ENCODE data around the gene KMT2C. TPM values are rescaled to one million over a fixed set of nuclear protein-coding genes. Genes with fewer than 3 reads are reported as not detected.
A peak's percentile ranks its signal among the peaks of the same experiment; 100 is the strongest.
"Not testable (repeated sequence)": the region's sequence is repeated elsewhere in the genome, so short reads cannot be mapped to it uniquely, and the experiment has no call there.

KMT2C gene
- total RNA-seq, result 10 to 100 TPM; 34.2 to 38.2 TPM

DNA sequence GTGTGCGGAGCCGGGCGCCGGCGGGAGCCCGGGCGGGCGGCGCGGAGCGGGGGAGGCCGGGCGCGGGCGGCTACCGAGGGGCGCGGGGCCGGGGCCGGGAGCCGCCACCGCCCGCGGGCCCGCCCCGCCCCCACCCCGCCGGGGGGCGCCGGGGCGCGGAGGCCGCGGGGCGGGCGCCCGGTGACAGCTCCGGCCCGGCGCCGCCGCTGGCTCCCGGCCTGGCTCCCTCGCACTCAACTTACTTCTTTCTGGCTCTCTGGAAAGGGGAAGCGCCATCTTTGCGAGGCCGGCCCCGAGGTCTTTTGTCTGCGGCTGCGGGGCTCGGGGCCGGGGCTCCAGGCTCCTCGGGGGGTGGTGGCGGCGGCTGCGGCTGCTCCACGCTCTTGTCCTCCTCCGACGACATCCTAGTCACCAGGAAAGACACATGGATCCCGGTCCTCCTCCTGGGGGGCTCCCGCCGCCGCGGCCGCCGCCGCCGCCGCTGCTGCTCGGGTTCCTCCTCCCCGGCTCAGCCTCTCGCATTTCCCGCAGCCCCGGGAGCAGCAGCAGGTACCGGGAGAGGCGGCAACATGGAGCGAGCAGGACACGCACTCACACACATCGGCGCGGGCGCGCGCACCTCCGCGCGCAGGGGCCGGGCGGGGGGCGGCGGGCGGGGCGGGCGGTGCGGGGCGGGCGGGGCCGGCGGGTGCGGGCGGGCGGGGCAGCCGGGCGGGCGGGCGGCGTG lies at the start of gene KMT2C:
Gene KMT2C, minus strand, starts transcription at position 620 of the 727 bp plus-strand sequence. Its CDS starts 217 bp downstream, at position 403.
- peak within 1 kb of the TSS; percentile 89 for H3K27ac Mint-ChIP-seq
- H3K9me3 Mint-ChIP-seq, result no peaks in the 10 kb centered on the region
- DNase-seq, result peak; percentile 53
- H3K4me1 Mint-ChIP-seq, result peaks cover 34% of the 10 kb centered on the region
- H3K36me3 Mint-ChIP-seq, result peaks cover 4% of the 10 kb centered on the region
- H3K27me3 Mint-ChIP-seq, result no peaks in the 10 kb centered on the region
- H3K4me3 Mint-ChIP-seq, result peak within 1 kb of the TSS; percentile 91

DNA sequence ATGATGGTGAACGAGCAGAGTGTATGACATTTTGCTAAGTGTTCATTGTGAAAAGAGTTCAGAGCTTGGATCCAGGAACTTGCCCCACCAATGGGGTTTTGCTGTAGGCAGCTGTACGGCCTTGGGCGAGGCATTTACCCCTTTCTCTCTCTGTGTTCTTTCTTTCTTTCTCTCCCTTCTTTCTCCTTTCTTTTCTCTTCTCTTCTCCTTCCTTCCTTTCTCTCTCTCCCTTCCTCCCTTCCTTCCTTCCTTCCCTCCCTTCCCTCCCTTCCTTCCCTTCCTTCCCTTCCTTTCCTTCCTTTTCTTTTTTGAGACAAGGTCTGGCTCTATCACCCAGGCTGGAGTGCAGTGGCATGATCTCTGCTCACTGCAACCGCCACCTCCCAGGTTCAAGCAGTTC lies 45.3 kb upstream of the KMT2C start:
- no peaks in the 10 kb centered on the region for H3K4me1 Mint-ChIP-seq
- no peaks in the 10 kb centered on the region for H3K36me3 Mint-ChIP-seq
- H3K27ac Mint-ChIP-seq, result no peak overlapping the region
- DNase-seq, result no peak
- no peak overlapping the region for H3K4me3 Mint-ChIP-seq
- no peaks in the 10 kb centered on the region for H3K27me3 Mint-ChIP-seq
- no peaks in the 10 kb centered on the region for H3K9me3 Mint-ChIP-seq

DNA sequence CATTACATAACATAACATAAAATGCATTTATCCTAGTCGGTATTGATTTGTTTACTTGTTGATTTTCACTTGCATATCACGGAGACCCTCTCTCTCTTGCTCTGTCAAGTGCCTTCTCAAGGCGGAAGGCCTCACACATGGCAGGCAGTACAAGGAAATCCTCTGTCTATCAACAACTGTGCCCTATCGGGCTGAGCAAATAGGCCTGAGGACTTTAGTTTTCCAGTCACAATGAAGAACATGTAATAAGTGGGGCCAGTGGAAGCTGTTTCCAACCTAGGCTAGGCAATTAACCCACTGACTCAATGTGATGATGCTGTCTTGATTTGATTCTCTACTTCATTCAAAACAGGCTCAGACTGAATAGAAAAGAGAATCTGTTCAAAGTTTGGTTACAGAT lies 44.9 kb upstream of the KMT2C start:
- Mint-ChIP-seq H3K9me3 (no peaks in the 10 kb centered on the region), H3K27ac (no peak overlapping the region), H3K36me3 (no peaks in the 10 kb centered on the region), H3K4me3 (no peak overlapping the region), H3K4me1 (no peaks in the 10 kb centered on the region), H3K27me3 (no peaks in the 10 kb centered on the region)
- no peak for DNase-seq

DNA sequence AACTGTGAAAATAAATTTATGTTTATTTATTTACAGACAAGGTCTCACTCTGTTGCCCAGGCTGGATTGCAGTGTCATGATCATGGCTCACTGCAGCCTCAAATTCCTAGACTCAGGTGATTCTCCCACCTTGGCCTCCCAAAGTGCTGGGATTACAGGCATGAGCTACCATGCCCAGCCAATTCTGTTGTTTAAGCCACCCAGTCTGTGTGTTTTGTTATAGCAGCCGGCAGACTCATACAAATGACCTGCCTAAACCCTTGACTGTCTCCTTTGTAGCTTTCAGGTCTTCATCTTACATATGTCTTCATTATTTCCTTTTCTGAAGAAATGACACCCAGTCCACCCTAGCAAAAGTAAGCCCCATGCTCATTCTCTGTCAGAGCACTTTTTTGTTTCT lies 43.8 kb upstream of the KMT2C start:
- no peak overlapping the region for H3K27ac Mint-ChIP-seq
- H3K4me3 Mint-ChIP-seq, result no peak overlapping the region
- no peaks in the 10 kb centered on the region for H3K9me3 Mint-ChIP-seq
- H3K36me3 Mint-ChIP-seq, result no peaks in the 10 kb centered on the region
- DNase-seq, result no peak
- no peaks in the 10 kb centered on the region for H3K4me1 Mint-ChIP-seq
- H3K27me3 Mint-ChIP-seq, result no peaks in the 10 kb centered on the region

- H3K27ac Mint-ChIP-seq, result no peak overlapping the region
- H3K9me3 Mint-ChIP-seq, result no peaks in the 10 kb centered on the region
- H3K27me3 Mint-ChIP-seq, result no peaks in the 10 kb centered on the region
- no peaks in the 10 kb centered on the region for H3K4me1 Mint-ChIP-seq
- H3K4me3 Mint-ChIP-seq, result no peak overlapping the region
- no peak for DNase-seq
- H3K36me3 Mint-ChIP-seq, result no peaks in the 10 kb centered on the region
Observed at GRCh38 chr7:152478140-152478539, 42.3 kb upstream of the KMT2C start.

GRCh38 chr7:152477079-152477478 lies 41.3 kb upstream of the KMT2C start:
- no peaks in the 10 kb centered on the region for H3K27me3 Mint-ChIP-seq
- no peaks in the 10 kb centered on the region for H3K36me3 Mint-ChIP-seq
- H3K4me3 Mint-ChIP-seq, result no peak overlapping the region
- no peaks in the 10 kb centered on the region for H3K4me1 Mint-ChIP-seq
- no peak overlapping the region for H3K27ac Mint-ChIP-seq
- no peak for DNase-seq
- no peaks in the 10 kb centered on the region for H3K9me3 Mint-ChIP-seq

- H3K36me3 Mint-ChIP-seq, result no peaks in the 10 kb centered on the region
- no peak for DNase-seq
- H3K4me3 Mint-ChIP-seq, result no peak overlapping the region
- H3K4me1 Mint-ChIP-seq, result no peaks in the 10 kb centered on the region
- no peaks in the 10 kb centered on the region for H3K27me3 Mint-ChIP-seq
- no peak overlapping the region for H3K27ac Mint-ChIP-seq
- peaks cover under 1% of the 10 kb centered on the region for H3K9me3 Mint-ChIP-seq
Observed at GRCh38 chr7:152476551-152476950, 40.7 kb upstream of the KMT2C start.

GRCh38 chr7:152471023-152471620 lies 35.3 kb upstream of the KMT2C start:
- not testable (repeated sequence) for DNase-seq, H3K36me3 Mint-ChIP-seq
- H3K9me3 Mint-ChIP-seq, result peaks cover 10% of the 10 kb centered on the region

GRCh38 chr7:152470251-152471022 lies 34.6 kb upstream of the KMT2C start:
- H3K27me3 Mint-ChIP-seq, H3K36me3 Mint-ChIP-seq, H3K4me1 Mint-ChIP-seq, H3K27ac Mint-ChIP-seq, H3K4me3 Mint-ChIP-seq, DNase-seq: not testable (repeated sequence)
- H3K9me3 Mint-ChIP-seq, result peaks cover 10% of the 10 kb centered on the region

More at GRCh38 chr7:152471023-152471620, 35.3 kb upstream of the KMT2C start:
- H3K27ac Mint-ChIP-seq, H3K27me3 Mint-ChIP-seq, H3K4me1 Mint-ChIP-seq, H3K4me3 Mint-ChIP-seq: not testable (repeated sequence)

GRCh38 chr7:152469576-152469975 lies 33.8 kb upstream of the KMT2C start:
- H3K27me3 Mint-ChIP-seq, H3K4me3 Mint-ChIP-seq, DNase-seq, H3K4me1 Mint-ChIP-seq, H3K36me3 Mint-ChIP-seq, H3K27ac Mint-ChIP-seq: not testable (repeated sequence)
- peaks cover 10% of the 10 kb centered on the region for H3K9me3 Mint-ChIP-seq

- no peak overlapping the region for H3K4me3 Mint-ChIP-seq
- no peak for DNase-seq
- H3K27ac Mint-ChIP-seq, result no peak overlapping the region
- peaks cover 10% of the 10 kb centered on the region for H3K9me3 Mint-ChIP-seq
- H3K4me1 Mint-ChIP-seq, result peaks cover 8% of the 10 kb centered on the region
- H3K36me3 Mint-ChIP-seq, result peaks cover 2% of the 10 kb centered on the region
- H3K27me3 Mint-ChIP-seq, result no peaks in the 10 kb centered on the region
Observed at GRCh38 chr7:152467225-152467624, 31.4 kb upstream of the KMT2C start.

- peaks cover 8% of the 10 kb centered on the region for H3K4me1 Mint-ChIP-seq
- peak overlapping the region; percentile 88 for H3K4me3 Mint-ChIP-seq
- H3K27ac Mint-ChIP-seq, result peak overlapping the region; percentile 88
- H3K27me3 Mint-ChIP-seq, result no peaks in the 10 kb centered on the region
- peaks cover under 1% of the 10 kb centered on the region for H3K9me3 Mint-ChIP-seq
- DNase-seq, result no peak
- peaks cover 2% of the 10 kb centered on the region for H3K36me3 Mint-ChIP-seq
Observed at GRCh38 chr7:152465119-152465387, 29.2 kb upstream of the KMT2C start.

DNA sequence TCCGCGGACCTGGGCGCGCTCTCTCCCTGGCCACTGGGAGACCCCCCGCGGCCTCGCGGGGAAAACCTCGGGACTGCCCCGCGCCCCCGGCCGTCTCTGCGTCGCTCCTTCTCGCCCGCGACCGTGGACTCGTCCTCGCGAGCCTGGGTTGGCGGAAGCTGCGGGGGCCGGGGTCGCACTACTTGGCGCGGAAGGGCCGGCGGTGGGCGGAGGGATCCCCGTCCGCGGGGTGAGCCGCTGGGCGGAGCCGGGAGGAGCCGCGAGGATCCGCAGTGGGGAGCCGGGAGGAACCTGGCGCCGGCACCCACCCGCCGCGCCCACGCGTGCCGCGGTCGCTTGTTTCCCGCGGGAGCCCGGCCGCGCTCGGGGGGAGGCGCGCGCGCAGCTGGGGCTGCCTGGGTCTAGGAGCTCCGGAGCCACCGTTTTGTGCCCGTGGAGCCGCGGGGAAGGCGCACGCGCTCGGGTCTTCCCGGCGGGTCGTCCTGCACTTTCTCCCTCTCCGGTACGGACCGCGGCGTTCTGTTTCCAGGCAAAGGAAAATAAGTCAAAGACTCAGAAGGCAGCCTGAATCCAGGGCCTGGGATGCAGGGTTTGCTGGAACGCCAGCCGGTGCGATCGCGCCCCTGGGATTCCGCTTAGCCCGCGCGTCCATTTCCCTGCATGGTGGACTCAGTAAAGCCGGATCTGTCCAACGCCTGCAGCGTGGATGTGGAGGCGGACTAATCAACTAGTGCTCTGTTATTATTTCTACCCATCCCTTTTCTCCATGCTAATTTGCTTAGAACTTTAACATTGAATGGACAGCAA lies 28.7 kb upstream of the KMT2C start:
- H3K4me3 Mint-ChIP-seq, result peak overlapping the region; percentile 88
- peaks cover 2% of the 10 kb centered on the region for H3K36me3 Mint-ChIP-seq
- DNase-seq, result peak; percentile 84
- H3K27ac Mint-ChIP-seq, result peak overlapping the region; percentile 88
- peaks cover 8% of the 10 kb centered on the region for H3K4me1 Mint-ChIP-seq
- no peaks in the 10 kb centered on the region for H3K9me3 Mint-ChIP-seq
- no peaks in the 10 kb centered on the region for H3K27me3 Mint-ChIP-seq

DNA sequence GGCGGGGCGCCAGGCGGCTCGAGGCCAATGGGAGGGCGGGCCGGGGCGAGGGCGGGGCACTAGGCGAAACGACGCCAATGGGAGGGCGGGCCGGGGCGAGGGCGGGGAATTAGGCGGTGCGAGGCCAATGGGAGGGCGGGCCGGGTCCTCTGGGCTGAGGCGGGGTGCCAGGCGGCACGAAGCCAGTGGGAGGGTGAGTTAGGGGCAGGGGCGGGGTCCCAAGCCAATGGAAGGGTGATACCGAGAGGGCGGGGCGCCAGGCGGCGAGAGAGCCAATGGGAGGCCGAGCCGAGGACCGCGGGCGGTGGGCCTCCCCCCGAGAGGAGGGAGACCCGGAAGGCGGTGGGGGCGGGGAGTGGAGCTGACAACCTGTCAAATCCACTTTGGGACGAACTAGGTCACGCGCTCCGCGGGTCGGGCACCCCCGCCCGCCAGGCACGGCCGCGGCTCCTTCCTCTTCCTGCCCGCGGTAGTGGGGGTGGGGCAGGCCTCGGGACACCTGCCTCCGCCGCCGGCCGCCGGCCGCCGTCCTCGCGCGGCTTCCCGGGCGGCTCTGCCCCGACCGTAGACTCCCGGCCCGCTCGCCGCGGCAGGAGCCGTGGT lies 28.0 kb upstream of the KMT2C start:
- Mint-ChIP-seq H3K4me3 (peak overlapping the region; percentile 92), H3K9me3 (no peaks in the 10 kb centered on the region), H3K36me3 (peaks cover 2% of the 10 kb centered on the region), H3K27ac (no peak overlapping the region), H3K4me1 (peaks cover 8% of the 10 kb centered on the region), H3K27me3 (no peaks in the 10 kb centered on the region)
- peak; percentile 100 for DNase-seq
